ENCODE results near the gene ANKLE1. TPM values are rescaled to one million over a fixed set of nuclear protein-coding genes. Genes with fewer than 3 reads are reported as not detected.
"Not testable (repeated sequence)": the region's sequence is repeated elsewhere in the genome, so short reads cannot be mapped to it uniquely, and the experiment has no call there.

The ANKLE1 gene
- total and polyA plus RNA-seq, 2 experiments from 2014 or later: 0.31 to 0.54 TPM

DNA sequence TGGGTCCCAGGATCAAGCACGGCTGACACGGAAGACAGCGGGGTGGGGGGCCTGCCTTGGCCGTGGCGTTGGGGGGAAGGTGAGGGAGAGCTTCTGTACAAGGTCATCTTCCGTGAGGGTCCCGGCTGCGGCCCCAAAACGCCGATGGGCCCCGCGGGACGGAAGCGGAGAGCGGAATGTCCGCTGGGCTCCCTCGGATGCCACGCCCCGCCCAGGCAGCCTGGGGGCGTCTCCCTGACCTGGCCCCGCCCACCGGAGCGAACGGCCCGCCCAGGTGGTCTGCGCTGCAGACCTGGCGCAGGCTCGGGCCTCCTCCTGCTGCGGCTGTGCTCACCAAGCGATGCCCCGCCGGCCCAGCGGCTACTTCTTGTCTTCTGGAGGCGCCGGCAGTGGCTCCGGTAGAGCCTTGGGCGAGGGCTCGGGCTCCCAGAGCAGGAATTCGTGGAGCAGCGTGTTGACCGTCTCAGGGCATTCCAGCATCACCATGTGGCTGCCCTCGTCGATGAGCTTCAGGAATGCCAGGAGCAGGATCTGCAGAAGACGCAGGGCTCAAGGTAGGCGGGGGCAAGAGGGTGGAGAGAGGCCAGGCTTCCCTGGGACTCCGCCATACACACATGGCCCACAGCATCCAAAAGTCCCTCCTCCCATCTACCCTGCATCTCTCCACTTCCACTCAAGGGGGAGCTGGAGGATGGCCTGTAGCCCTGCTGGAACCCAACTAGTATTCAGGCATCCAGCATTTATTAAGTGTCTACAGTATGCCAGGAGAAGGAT is 10.8 kb downstream of the ANKLE1 start:
- H3K79me2 ChIP-seq (ENCODE audit: insufficient read depth): no peaks in the 10 kb centered on the region
- peak overlapping the region; percentile 37 for H3K27ac ChIP-seq
- H3K9me2 ChIP-seq (ENCODE audit: insufficient read depth): no peaks in the 10 kb centered on the region
- peak overlapping the region; percentile 83 for H3K4me2 ChIP-seq (ENCODE audit: unreplicated experiment)
- no peak for TF ChIP-seq EZH2 (IDR thresholded peaks at IDR 0.05; ENCODE audit: insufficient read depth, poor library complexity, severe bottlenecking)
- TF ChIP-seq EZH2phosphoT487 (IDR thresholded peaks at IDR 0.05; ENCODE audit: insufficient read depth, low read depth): no peak
- H3K4me1 ChIP-seq (ENCODE audit: insufficient read depth): no peaks in the 10 kb centered on the region
- no peaks in the 10 kb centered on the region for H3K9me3 ChIP-seq (ENCODE audit: low read depth)
- H3K36me3 ChIP-seq (ENCODE audit: low read depth): no peaks in the 10 kb centered on the region
- H3F3A ChIP-seq (ENCODE audit: insufficient read depth): peaks cover 6% of the 10 kb centered on the region; the same call in 1 of the 2 replicates
- H4K20me1 ChIP-seq (ENCODE audit: insufficient read depth): no peaks in the 10 kb centered on the region
- peak overlapping the region; percentile 64 for H3K9ac ChIP-seq
- peak; percentile 92 for DNase-seq
- in situ Hi-C loops (cut with MboI): no loop called here
- peak overlapping the region; percentile 99 for H2AFZ ChIP-seq
- 7 to 11% methylated on average over 22 to 35 of the region's 46 CpGs for WGBS, 2 experiments (ENCODE audit: low coverage in 1 of 2, low lambda C conversion rate in 2 of 2, missing lambda C conversion rate in 2 of 2)
- peak overlapping the region; percentile 83 for H3K4me3 ChIP-seq
- no peaks in the 10 kb centered on the region for H3K27me3 ChIP-seq (replicated peaks; ENCODE audit: insufficient read depth)

GRCh38 chr19:17293605-17294004 is 11.9 kb downstream of the ANKLE1 start:
- Histone ChIP-seq H3K4me3 (no peak overlapping the region), H3K4me1 (ENCODE audit: insufficient read depth) (no peaks in the 10 kb centered on the region), H3K9me2 (ENCODE audit: insufficient read depth) (no peaks in the 10 kb centered on the region), H3K27ac (no peak overlapping the region), H3K9ac (no peak overlapping the region), H3F3A (ENCODE audit: insufficient read depth) (peaks cover 6% of the 10 kb centered on the region; the same call in 1 of the 2 replicates), H3K9me3 (ENCODE audit: low read depth) (no peaks in the 10 kb centered on the region), H3K36me3 (ENCODE audit: low read depth) (no peaks in the 10 kb centered on the region), H3K79me2 (ENCODE audit: insufficient read depth) (no peaks in the 10 kb centered on the region), H3K27me3 (replicated peaks; ENCODE audit: insufficient read depth) (no peaks in the 10 kb centered on the region), H2AFZ (no peak overlapping the region), H4K20me1 (ENCODE audit: insufficient read depth) (no peaks in the 10 kb centered on the region), H3K4me2 (ENCODE audit: unreplicated experiment) (no peak overlapping the region)
- in situ Hi-C loops (cut with MboI): no loop called here
- 92 to 93% methylated on average over 13 to 14 of the region's 14 CpGs for WGBS, 2 experiments (ENCODE audit: low coverage in 1 of 2, low lambda C conversion rate in 2 of 2, missing lambda C conversion rate in 2 of 2)
- no peak for DNase-seq
- TF ChIP-seq EZH2 (IDR thresholded peaks at IDR 0.05; ENCODE audit: insufficient read depth, poor library complexity, severe bottlenecking) (no peak), EZH2phosphoT487 (IDR thresholded peaks at IDR 0.05; ENCODE audit: insufficient read depth, low read depth) (no peak)

GRCh38 chr19:17294051-17294891 is 12.6 kb downstream of the ANKLE1 start:
- H3K4me1 ChIP-seq (ENCODE audit: insufficient read depth): no peaks in the 10 kb centered on the region
- H3K9me2 ChIP-seq (ENCODE audit: insufficient read depth): no peaks in the 10 kb centered on the region
- no peaks in the 10 kb centered on the region for H3K27me3 ChIP-seq (replicated peaks; ENCODE audit: insufficient read depth)
- DNase-seq: peak; percentile 49
- no peaks in the 10 kb centered on the region for H4K20me1 ChIP-seq (ENCODE audit: insufficient read depth)
- no peaks in the 10 kb centered on the region for H3K9me3 ChIP-seq (ENCODE audit: low read depth)
- no peak overlapping the region for H3K4me3 ChIP-seq
- H2AFZ ChIP-seq: no peak overlapping the region
- no peaks in the 10 kb centered on the region for H3K79me2 ChIP-seq (ENCODE audit: insufficient read depth)
- H3K36me3 ChIP-seq (ENCODE audit: low read depth): no peaks in the 10 kb centered on the region
- H3F3A ChIP-seq (ENCODE audit: insufficient read depth): peaks cover 6% of the 10 kb centered on the region; the same call in 1 of the 2 replicates
- WGBS, 2 experiments (ENCODE audit: low coverage in 1 of 2, low lambda C conversion rate in 2 of 2, missing lambda C conversion rate in 2 of 2): 77 to 94% methylated on average over 33 to 48 of the region's 48 CpGs
- no peak overlapping the region for H3K27ac ChIP-seq
- no peak for TF ChIP-seq EZH2 (IDR thresholded peaks at IDR 0.05; ENCODE audit: insufficient read depth, poor library complexity, severe bottlenecking)
- TF ChIP-seq EZH2phosphoT487 (IDR thresholded peaks at IDR 0.05; ENCODE audit: insufficient read depth, low read depth): no peak
- no peak overlapping the region for H3K4me2 ChIP-seq (ENCODE audit: unreplicated experiment)
- in situ Hi-C loops (cut with MboI): no loop called here
- H3K9ac ChIP-seq: no peak overlapping the region

GRCh38 chr19:17295551-17295950 is 13.8 kb downstream of the ANKLE1 start:
- not testable (repeated sequence) for H3K9ac ChIP-seq

More at GRCh38 chr19:17295551-17295950, 13.8 kb downstream of the ANKLE1 start:
- H4K20me1 ChIP-seq (ENCODE audit: insufficient read depth); H3K27me3 ChIP-seq (replicated peaks; ENCODE audit: insufficient read depth); H3K4me3 ChIP-seq; H2AFZ ChIP-seq; H3K79me2 ChIP-seq (ENCODE audit: insufficient read depth); H3K4me2 ChIP-seq (ENCODE audit: unreplicated experiment); H3K9me2 ChIP-seq (ENCODE audit: insufficient read depth); H3F3A ChIP-seq (ENCODE audit: insufficient read depth); H3K4me1 ChIP-seq (ENCODE audit: insufficient read depth); H3K36me3 ChIP-seq (ENCODE audit: low read depth); DNase-seq; H3K9me3 ChIP-seq (ENCODE audit: low read depth); H3K27ac ChIP-seq; in situ Hi-C loops (cut with MboI): not testable (repeated sequence)
- WGBS, 2 experiments (ENCODE audit: low coverage in 1 of 2, low lambda C conversion rate in 2 of 2, missing lambda C conversion rate in 2 of 2): 97 to 99% methylated on average over 6 of the region's 6 CpGs
